ENCODE measurements around the gene GNPAT.

Gene GNPAT

DNA sequence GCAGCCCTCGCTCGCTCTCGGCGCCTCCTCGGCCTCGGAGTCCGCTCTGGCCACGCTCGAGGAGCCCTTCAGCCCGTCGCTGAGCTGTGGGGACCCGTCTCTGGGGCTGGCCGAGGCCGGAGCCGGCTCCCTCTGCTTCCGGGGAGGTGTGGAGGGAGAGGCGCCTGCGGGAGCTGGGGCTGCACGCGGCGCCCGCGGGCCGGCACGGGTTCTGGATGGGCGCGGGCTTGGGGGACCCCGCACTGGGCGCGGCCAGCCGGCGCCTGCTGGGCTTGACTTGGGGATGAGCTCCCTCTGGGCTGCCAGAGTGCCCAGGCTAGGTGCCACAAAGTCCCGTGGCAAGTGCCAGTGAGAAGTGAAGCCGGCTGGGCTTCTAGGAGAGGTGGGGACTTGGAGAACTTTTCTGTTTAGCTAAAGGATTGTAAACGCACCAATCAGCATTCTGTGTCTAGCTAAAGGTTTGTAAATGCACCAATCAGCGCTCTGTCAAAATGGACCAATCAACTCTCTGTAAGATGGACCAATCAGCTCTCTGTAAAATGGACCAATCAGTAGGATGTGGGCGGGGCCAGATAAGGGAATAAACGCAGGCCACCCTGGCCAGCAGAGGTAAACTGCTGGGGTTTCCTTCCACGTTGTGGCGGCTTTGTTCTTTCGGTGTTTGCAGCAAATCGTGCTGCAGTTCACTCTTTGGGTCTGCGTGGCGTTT is 76.4 kb downstream of the GNPAT start:
- no peak for DNase-seq (ENCODE audit: low read depth in 2 of 2)

DNA sequence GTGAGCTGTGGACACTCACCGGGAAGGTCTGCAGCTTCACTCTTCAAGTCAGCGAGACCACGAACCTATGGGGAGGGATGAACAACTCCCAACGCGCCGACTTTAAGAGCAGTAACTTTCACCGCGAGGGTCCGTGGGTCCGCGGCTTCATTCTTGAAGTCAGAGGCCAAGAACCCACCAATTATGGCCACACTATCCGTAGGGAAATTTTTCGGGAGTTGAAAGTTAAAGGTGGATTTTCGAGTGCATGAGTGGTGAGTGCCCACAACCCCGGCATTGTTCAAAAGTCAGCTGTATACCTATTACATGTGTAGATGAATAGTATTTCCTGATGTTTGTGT is 77.0 kb downstream of the GNPAT start:
- no peak for DNase-seq (ENCODE audit: low read depth in 2 of 2)

DNA sequence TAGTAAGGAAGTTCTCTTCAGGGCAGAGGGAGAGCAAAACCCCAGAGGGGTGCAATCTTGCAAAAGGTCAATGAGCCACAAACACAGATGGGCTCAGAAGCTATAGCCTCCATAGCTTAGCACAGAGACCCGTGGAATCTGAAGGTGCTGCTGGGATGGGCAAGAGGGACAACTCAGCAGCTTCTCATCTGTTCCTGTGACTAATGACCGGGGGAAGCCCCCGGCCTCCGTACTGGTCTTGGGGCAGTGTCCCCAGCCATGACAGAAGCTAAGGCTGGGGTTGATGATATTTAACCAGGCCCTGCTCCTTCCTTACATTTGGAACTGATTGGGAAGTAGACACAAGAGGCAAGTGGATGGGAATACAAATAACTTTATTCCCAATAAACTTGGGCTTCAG is 77.6 kb downstream of the GNPAT start:
- DNase-seq (ENCODE audit: low read depth in 2 of 2), result no peak

DNA sequence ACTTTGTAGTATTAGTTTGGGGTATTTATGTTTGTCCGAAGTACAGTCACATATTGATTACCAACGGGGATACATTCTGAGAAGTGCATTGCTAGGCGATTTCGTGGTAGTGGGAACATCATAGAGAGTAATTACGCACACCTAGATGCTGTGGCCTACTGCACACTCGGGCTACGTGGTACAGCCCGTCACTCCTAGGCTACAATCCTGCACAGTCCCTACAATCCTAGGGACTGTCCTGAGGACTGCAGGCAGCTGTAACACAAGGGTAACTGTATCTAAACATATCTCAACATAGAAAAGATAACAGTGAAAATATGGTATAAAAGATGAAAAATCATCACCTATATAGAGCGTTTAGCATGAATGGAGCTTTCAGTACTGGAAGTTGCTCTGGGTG is 78.1 kb downstream of the GNPAT start:
- DNase-seq (ENCODE audit: low read depth in 2 of 2), result no peak

DNA sequence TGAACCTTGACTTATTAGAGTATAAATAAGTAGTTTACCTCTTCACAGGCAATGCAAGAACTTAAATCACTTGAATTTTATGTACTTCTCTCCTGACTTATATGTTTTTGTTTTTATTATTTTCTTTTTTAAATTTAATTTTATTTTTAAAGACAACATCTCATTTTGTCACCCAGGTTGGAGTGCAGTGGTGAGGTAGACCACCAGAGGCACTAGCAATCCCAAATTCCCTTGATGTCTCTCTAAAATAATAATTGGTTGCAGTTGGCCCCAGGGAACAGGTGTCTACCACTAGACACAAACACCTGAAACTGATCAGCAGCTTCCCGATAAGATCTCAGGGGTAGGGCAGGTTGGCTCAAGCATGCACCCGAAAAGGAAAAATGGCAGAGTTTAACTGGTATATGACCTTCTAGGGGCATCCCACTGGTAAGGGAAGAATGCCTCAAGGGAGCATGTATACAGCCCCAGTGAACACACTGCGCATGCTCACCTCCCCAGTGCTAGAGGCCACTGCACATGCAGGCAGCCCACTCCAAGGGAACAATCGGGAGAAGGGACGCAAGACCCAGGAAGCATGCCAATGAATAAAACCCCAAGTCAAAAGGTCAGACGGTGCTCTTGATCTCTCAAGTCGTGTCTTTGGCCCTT is 82.0 kb downstream of the GNPAT start:
- no peak for DNase-seq (ENCODE audit: low read depth in 2 of 2)

DNA sequence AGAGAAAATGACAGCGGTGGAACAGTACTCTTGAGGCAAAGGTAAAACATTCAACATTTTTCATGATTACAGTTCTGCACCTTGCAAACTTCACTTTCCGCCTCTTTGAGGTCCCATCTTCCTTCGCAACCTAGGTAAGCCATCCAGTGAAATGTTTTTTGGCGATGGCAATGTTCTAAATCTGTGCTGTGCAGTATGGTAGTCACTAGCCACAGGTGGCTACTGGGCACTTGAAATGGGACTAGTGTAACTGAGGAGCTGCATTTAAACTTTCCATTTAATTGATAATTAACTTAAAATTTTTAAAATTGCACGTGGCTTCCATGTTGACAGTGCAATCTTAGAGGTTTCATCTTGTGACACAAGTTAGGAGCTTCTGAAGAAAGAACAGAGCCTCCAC is 83.6 kb downstream of the GNPAT start:
- DNase-seq (ENCODE audit: low read depth in 2 of 2), result no peak

DNA sequence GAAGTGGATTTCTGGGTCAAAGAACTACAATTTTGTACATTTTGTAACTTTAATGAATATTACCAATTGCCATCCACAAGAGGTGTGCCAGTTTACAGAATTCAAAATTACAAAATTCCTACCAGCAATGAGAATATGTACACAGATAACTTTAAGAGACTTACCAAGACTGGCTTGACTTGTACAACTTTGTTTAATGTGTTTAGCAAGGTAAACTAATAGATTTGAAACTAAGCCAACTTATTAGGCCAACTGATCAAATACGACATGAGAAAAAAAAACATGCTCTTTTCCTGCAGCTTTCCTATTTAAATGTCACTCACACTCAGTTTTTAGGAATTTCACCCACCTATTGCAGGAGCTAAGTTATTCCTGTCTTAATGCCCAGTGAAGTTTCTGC is 85.2 kb downstream of the GNPAT start:
- DNase-seq (ENCODE audit: low read depth in 2 of 2), result no peak
